ENCODE results near the gene HTRA3.

The HTRA3 gene

DNA sequence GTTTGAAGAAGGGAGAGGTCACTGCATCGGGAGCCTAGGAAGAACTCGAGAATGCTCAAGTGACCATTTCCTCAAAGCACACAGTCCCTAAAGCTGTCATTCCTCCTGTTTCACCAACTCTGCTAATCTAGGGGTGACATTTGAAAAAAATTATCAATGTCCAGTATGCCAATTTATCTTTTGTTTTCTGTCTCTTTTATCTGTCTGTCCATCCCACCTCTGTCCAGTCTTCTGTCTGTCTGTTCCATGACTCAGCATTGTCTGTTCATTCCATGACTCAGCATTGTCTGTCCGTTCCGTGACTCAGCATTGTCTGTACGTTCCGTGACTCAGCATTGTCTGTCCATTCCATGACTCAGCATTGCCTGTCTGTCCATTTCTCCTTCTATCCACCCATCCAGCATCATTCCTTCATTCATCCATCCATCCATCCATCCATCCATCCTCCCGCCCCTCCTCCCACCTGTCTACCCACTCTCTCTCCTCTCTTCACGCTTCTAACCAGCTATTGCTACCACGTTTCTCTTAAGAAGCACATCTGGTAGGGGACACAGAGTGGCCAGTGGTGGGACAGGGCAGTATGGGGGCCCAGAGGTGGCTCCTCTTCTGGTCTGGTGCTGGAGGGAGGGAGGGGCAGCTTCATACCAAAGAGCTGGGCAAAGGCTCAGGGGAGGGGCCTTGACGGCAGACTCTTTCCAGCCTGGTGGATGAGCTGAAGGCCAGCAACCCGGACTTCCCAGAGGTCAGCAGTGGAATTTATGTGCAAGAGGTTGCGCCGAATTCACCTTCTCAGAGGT, 34.1 kb downstream of the HTRA3 start:
- DNase-seq (ENCODE audit: low read depth in 1 of 2, low spot score in 1 of 2) = peak in 1 of 2 experiments; percentile 65
- no peak for TF ChIP-seq JUND (IDR thresholded peaks at IDR 0.05; ENCODE audit: low read depth)
- in situ Hi-C loops (cut with HindIII; ENCODE audit: low pct_unique_long_range_greater_than_20kb, low sequenced_read_pairs) = no loop called here

DNA sequence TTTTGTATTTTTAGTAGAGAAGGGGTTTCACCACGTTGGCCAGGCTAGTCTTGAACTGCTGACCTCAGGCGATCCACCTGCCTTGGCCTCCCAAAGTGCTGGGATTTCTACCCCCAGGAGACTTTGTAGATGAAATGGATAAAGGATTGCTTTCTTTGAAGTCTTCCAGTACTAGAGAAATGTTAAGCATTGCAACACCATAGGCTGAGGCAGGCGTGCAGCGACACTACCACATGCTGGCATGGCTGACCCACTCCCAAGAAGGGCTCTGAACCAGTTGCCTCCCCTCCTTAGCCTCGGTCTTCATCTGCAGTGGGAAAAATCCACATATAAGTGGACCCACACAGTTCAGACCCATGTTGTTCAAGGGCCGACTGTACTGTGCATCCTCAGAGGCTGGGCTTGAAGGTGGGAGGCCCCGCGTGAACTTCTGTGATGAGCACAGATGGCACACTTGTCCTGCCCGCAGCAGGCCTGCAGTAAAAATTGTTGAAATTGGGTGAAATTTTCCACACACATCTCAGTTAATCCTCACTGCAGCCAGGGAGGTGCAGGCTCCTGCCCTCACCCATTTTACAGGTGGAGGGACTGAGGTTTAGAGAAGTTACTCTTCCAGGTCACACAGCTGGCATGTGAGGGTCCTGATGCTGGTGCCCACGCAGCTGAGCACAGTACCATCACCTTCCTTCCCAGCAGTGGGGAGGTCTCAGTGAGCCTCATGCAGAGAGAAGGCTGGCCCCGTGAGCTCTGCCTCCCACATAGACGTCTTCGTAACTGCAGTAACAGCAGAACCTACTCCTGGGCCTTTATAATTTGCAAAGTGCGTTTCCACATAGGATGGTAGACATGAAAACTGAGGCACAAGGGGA, 35.5 kb downstream of the HTRA3 start:
- no peak for TF ChIP-seq JUND (IDR thresholded peaks at IDR 0.05; ENCODE audit: low read depth)
- no peak for DNase-seq (ENCODE audit: low read depth in 1 of 2, low spot score in 1 of 2)
- in situ Hi-C loops (cut with HindIII; ENCODE audit: low pct_unique_long_range_greater_than_20kb, low sequenced_read_pairs) = no loop called here

DNA sequence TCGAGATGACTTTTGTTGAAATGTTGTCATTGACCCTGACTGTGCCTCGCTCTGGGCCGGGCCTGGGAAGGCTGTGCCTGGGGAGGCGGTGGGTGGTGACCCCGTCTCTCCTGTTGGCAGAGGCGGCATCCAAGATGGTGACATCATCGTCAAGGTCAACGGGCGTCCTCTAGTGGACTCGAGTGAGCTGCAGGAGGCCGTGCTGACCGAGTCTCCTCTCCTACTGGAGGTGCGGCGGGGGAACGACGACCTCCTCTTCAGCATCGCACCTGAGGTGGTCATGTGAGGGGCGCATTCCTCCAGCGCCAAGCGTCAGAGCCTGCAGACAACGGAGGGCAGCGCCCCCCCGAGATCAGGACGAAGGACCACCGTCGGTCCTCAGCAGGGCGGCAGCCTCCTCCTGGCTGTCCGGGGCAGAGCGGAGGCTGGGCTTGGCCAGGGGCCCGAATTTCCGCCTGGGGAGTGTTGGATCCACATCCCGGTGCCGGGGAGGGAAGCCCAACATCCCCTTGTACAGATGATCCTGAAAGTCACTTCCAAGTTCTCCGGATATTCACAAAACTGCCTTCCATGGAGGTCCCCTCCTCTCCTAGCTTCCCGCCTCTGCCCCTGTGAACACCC, 36.4 kb downstream of the HTRA3 start:
- no peak for DNase-seq (ENCODE audit: low read depth in 1 of 2, low spot score in 1 of 2)
- TF ChIP-seq JUND (IDR thresholded peaks at IDR 0.05; ENCODE audit: low read depth) = no peak
- in situ Hi-C loops (cut with HindIII; ENCODE audit: low pct_unique_long_range_greater_than_20kb, low sequenced_read_pairs) = no loop called here

GRCh38 chr4:8306511-8307021, 37.0 kb downstream of the HTRA3 start:
- DNase-seq (ENCODE audit: low read depth in 1 of 2, low spot score in 1 of 2) = no peak
- TF ChIP-seq JUND (IDR thresholded peaks at IDR 0.05; ENCODE audit: low read depth) = no peak
- in situ Hi-C loops (cut with HindIII; ENCODE audit: low pct_unique_long_range_greater_than_20kb, low sequenced_read_pairs) = no loop called here

- DNase-seq (ENCODE audit: low read depth in 1 of 2, low spot score in 1 of 2) = no peak
- in situ Hi-C loops (cut with HindIII; ENCODE audit: low pct_unique_long_range_greater_than_20kb, low sequenced_read_pairs) = no loop called here
- no peak for TF ChIP-seq JUND (IDR thresholded peaks at IDR 0.05; ENCODE audit: low read depth)
Observed at GRCh38 chr4:8307121-8307520, 37.6 kb downstream of the HTRA3 start.

DNA sequence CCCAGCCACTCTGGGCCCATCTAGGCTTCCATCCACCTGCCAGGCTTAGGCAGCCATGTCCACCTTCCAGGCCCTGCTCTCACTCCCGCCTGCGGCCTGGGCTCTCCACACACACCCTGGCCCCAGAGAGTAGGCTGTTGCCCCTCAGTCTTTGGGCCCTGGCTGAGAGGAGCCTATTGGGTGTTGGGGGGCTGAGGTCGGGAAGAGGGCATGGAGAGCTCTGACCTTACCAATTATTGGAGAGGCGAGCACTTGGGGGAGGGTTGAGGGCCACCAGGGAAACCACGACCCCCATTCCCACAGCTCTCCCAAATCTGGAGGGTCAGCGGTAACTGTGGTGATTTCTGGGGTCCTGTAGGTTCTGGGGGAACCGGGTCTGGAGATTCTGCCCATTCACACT, 38.2 kb downstream of the HTRA3 start:
- DNase-seq (ENCODE audit: low read depth in 1 of 2, low spot score in 1 of 2) = no peak
- no peak for TF ChIP-seq JUND (IDR thresholded peaks at IDR 0.05; ENCODE audit: low read depth)
- in situ Hi-C loops (cut with HindIII; ENCODE audit: low pct_unique_long_range_greater_than_20kb, low sequenced_read_pairs) = no loop called here

DNA sequence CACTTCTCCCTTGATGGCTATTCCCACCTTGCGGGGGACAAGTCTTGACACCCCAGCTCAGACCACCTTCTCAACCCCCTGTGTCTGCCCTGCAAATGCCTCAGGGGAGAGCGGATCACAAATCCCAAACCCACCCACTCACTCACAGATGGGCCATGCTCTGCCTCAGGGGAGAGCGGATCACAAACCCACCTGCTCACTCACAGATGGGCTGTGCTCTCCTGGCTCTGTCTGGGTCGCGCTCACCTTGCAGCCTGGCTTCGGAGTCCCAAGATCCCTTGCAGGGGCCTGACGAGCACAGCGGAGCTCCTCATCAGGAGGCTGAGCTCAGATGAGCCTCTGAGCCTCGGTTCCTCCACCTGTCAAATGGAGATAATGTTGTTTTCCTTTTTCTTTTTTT, 38.6 kb downstream of the HTRA3 start:
- in situ Hi-C loops (cut with HindIII; ENCODE audit: low pct_unique_long_range_greater_than_20kb, low sequenced_read_pairs) = no loop called here
- no peak for DNase-seq (ENCODE audit: low read depth in 1 of 2, low spot score in 1 of 2)
- no peak for TF ChIP-seq JUND (IDR thresholded peaks at IDR 0.05; ENCODE audit: low read depth)

- DNase-seq (ENCODE audit: low read depth in 1 of 2, low spot score in 1 of 2) = no peak
- no peak for TF ChIP-seq JUND (IDR thresholded peaks at IDR 0.05; ENCODE audit: low read depth)
- in situ Hi-C loops (cut with HindIII; ENCODE audit: low pct_unique_long_range_greater_than_20kb, low sequenced_read_pairs) = no loop called here
Observed at GRCh38 chr4:8308856-8309771, 39.6 kb downstream of the HTRA3 start.

- DNase-seq (ENCODE audit: low read depth in 1 of 2, low spot score in 1 of 2) = no peak
- in situ Hi-C loops (cut with HindIII; ENCODE audit: low pct_unique_long_range_greater_than_20kb, low sequenced_read_pairs) = no loop called here
- no peak for TF ChIP-seq JUND (IDR thresholded peaks at IDR 0.05; ENCODE audit: low read depth)
Observed at GRCh38 chr4:8310306-8310705, 40.8 kb downstream of the HTRA3 start.

- in situ Hi-C loops (cut with HindIII; ENCODE audit: low pct_unique_long_range_greater_than_20kb, low sequenced_read_pairs) = no loop called here
- TF ChIP-seq JUND (IDR thresholded peaks at IDR 0.05; ENCODE audit: low read depth) = no peak
Observed at GRCh38 chr4:8311101-8312068, 41.8 kb downstream of the HTRA3 start.

GRCh38 chr4:8312069-8312445, 42.5 kb downstream of the HTRA3 start:
- TF ChIP-seq JUND (IDR thresholded peaks at IDR 0.05; ENCODE audit: low read depth) = no peak
- DNase-seq (ENCODE audit: low read depth in 1 of 2, low spot score in 1 of 2) = no peak
- in situ Hi-C loops (cut with HindIII; ENCODE audit: low pct_unique_long_range_greater_than_20kb, low sequenced_read_pairs) = no loop called here

More at GRCh38 chr4:8311101-8312068, 41.8 kb downstream of the HTRA3 start:
- DNase-seq (ENCODE audit: low read depth in 1 of 2, low spot score in 1 of 2) = no peak

Measured in T47D (cell line).